Karpas-422 (cell line): ENCODE measurements around the gene ABHD2. TPM values are rescaled to one million over a fixed set of nuclear protein-coding genes. Genes with fewer than 3 reads are reported as not detected.
"Not testable (repeated sequence)": the region's sequence is repeated elsewhere in the genome, so short reads cannot be mapped to it uniquely, and the experiment has no call there.

Experiments
- DNase-seq: peaks from one replicate; pipeline ENCODE4 v3.0.0-alpha.2; 2015
- H2AFZ ChIP-seq: fragments of 200-600 bp; sonication (generic); 2 replicates; pipeline ENCODE4 v1.6.1; 2014; ENCODE audit warnings: antibody characterized with exemption, low read length, mixed read lengths
- H3K27ac ChIP-seq: fragments of 200-600 bp; sonication (generic); 2 replicates; pipeline ENCODE4 v1.5.1; 2014; ENCODE audit warnings: mild to moderate bottlenecking, low read length, moderate library complexity
- H3K27me3 ChIP-seq: fragments of 200-600 bp; sonication (generic); 2 replicates; pipeline ENCODE4 v1.6.1; 2014; ENCODE audit warnings: low read length, mixed read lengths
- H3K36me3 ChIP-seq: fragments of 200-600 bp; sonication (generic); 2 replicates; pipeline ENCODE4 v1.6.1; 2014; ENCODE audit warnings: low read length, mixed read lengths; ENCODE audit not compliant: insufficient read depth
- H3K4me1 ChIP-seq: fragments of 200-600 bp; sonication (generic); 2 replicates; pipeline ENCODE4 v1.6.1; 2014; ENCODE audit warnings: mild to moderate bottlenecking, low read length, mixed read lengths
- H3K4me2 ChIP-seq: fragments of 200-600 bp; sonication (generic); 2 replicates; pipeline ENCODE4 v1.6.1; 2014; ENCODE audit warnings: low read length, low read depth, mild to moderate bottlenecking; ENCODE audit not compliant: poor library complexity, severe bottlenecking
- H3K4me3 ChIP-seq: fragments of 200-600 bp; sonication (generic); 2 replicates; pipeline ENCODE4 v1.5.1; 2014; ENCODE audit warnings: mild to moderate bottlenecking, antibody characterized with exemption, low read length, mixed read lengths
- H3K79me2 ChIP-seq: fragments of 200-600 bp; sonication (generic); 2 replicates; pipeline ENCODE4 v1.6.1; 2014; ENCODE audit warnings: mild to moderate bottlenecking, low read length, mixed read lengths
- H3K9ac ChIP-seq: fragments of 200-600 bp; sonication (generic); 2 replicates; pipeline ENCODE4 v1.6.0; 2014; ENCODE audit warnings: low read length
- H3K9me2 ChIP-seq: fragments of 200-600 bp; sonication (generic), shearing (Covaris generic); replicated peaks from 2 replicates; pipeline ENCODE4 v1.6.0; 2014; ENCODE audit warnings: mild to moderate bottlenecking, low read length, moderate library complexity; ENCODE audit not compliant: insufficient read depth
- H3K9me3 ChIP-seq: fragments of 300-700, 200-600 bp; sonication (generic); 2 replicates; pipeline ENCODE4 v1.6.1; 2014; ENCODE audit warnings: low read length, mixed read lengths
- H4K20me1 ChIP-seq: fragments of 200-600 bp; sonication (generic); 2 replicates; pipeline ENCODE4 v1.6.1; 2014; ENCODE audit warnings: mild to moderate bottlenecking, antibody characterized with exemption, low read length, low read depth; ENCODE audit not compliant: insufficient read depth
- total RNA-seq: library from RNA; depleted of rRNA; stranded (reverse); fragments of >200 nt; shearing (Covaris generic); gene quantifications from 2 replicates; pipeline ENCODE4 v1.2.3, GENCODE V29; 2014; ENCODE audit warnings: low replicate concordance

Gene ABHD2
- total RNA-seq, 1 experiment from 2014 or later = 43.6 TPM

DNA sequence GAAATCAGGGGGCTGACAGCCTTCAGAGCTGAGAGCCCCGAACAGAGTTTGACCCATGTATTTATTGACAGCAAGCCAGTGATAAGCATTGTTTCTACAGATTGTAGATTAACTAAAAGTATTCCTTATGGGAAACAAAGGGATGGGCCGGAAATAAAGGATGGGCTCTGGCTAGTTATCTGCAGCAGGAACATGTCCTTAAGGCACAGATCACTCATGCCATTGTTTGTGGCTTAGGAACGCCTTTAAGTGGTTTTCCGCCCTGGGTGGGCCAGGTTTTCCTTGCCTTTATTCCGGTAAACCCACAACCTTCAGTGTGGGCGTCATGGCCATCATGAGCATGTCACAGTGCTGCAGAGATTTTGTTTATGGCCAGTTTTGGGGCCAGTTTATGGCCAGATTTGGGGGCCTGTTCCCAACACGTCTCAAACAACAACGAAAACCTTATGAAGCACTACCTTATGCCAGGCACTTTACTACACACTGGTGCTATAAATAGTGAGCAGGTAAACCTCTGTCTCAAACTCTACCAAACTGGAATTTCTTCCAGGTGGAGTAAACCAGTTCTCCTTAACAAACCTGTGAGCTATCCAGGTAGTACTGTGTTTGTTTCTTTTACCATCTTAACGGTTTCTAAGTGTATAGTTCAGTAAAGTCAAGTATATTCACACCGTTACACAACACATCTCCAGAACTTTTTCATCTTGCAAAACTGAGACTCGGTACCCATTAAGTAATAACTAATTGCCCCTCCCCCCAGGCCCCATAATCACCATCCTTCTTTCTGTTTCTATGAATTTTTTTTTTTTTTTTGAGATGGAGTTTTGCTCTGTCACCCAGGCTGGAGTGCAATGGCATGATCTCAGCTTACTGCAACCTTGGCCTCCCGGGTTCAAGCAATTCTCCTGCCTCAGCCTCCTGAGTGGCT, 151.9 kb downstream of the ABHD2 start:
- H3K9ac ChIP-seq, DNase-seq, H3K4me3 ChIP-seq, H2AFZ ChIP-seq, H4K20me1 ChIP-seq, H3K27ac ChIP-seq, H3K9me3 ChIP-seq, H3K36me3 ChIP-seq, H3K27me3 ChIP-seq, H3K4me1 ChIP-seq, H3K9me2 ChIP-seq, H3K4me2 ChIP-seq: not testable (repeated sequence)
- peaks cover 12% of the 10 kb centered on the region for H3K79me2 ChIP-seq

GRCh38 chr15:89243046-89243690, 154.9 kb downstream of the ABHD2 start:
- H3K4me1 ChIP-seq = peaks cover 20% of the 10 kb centered on the region
- H3K4me3 ChIP-seq = peak overlapping the region; percentile 89
- H3K9ac ChIP-seq = peak overlapping the region; percentile 83
- H3K9me2 ChIP-seq = no peaks in the 10 kb centered on the region
- peaks cover 41% of the 10 kb centered on the region for H3K79me2 ChIP-seq
- H3K36me3 ChIP-seq = peaks cover 19% of the 10 kb centered on the region
- no peak for DNase-seq
- no peaks in the 10 kb centered on the region for H4K20me1 ChIP-seq
- no peaks in the 10 kb centered on the region for H3K9me3 ChIP-seq
- peak overlapping the region; percentile 84 for H3K4me2 ChIP-seq
- no peaks in the 10 kb centered on the region for H3K27me3 ChIP-seq
- peak overlapping the region; percentile 91 for H2AFZ ChIP-seq
- H3K27ac ChIP-seq = no peak overlapping the region

DNA sequence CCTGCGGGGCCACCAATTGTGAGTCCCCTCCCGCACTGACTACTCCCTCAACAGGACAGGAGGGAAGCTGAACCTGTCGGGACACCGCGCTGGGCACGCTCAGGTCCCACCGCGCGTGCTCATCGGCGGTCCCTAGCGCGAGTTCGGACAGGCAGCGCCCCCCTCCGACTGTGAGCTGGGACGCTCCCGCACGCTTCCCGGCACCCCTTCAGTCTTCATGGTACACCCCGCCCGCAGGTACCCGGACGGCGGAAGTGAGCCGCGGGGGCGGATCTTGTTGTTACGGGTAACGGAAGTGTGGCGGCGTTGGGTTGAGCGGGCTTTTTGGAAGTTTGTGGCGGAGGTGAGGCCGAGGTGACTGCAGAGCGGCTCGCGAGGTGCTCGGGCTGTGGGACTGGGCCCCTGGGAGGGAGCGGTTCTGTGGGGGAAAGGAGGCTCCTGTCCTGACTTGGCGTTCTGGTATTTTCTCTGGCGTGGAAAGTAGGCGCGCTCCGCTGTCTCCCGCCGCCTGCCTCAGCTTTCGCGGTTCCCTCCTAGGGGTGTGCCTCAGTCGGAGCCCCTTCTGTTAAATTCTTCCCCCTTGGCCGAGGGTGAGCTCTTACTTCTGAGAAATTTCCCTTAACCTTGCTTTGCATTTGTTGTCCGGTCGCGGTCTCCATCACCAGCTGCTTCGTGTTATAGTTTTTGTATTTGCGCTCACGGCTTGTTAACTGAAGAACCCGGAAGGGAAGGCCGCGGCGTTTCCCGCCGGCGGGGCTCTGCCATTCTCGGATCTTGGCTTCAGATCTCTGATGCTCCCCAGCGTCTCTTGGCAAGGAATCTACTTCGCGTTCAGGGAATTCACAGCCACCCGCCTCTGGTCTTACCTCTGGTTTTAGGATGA, 155.7 kb downstream of the ABHD2 start, which contains the start of gene FANCI:
Gene FANCI (plus strand): TSS at position 289 of the 883 bp plus-strand sequence. CDS start 3,669 bp downstream, outside the sequence.
- DNase-seq = peak; percentile 99
- Histone ChIP-seq H3K4me3 (peak within 1 kb of the TSS; percentile 89), H3K4me1 (peaks cover 20% of the 10 kb centered on the region), H3K27ac (peak within 1 kb of the TSS; percentile 80), H3K9me3 (no peaks in the 10 kb centered on the region), H3K36me3 (peaks cover 27% of the 10 kb centered on the region), H3K9me2 (no peaks in the 10 kb centered on the region), H3K79me2 (peaks cover 49% of the 10 kb centered on the region), H3K4me2 (peak within 1 kb of the TSS; percentile 84), H4K20me1 (no peaks in the 10 kb centered on the region), H2AFZ (peak within 1 kb of the TSS; percentile 91), H3K27me3 (no peaks in the 10 kb centered on the region), H3K9ac (peak within 1 kb of the TSS; percentile 83)

- Histone ChIP-seq H3K27ac (peak overlapping the region; percentile 80), H3K79me2 (peaks cover 54% of the 10 kb centered on the region), H4K20me1 (no peaks in the 10 kb centered on the region), H3K9me2 (no peaks in the 10 kb centered on the region), H3K4me1 (peaks cover 20% of the 10 kb centered on the region), H3K4me2 (peak overlapping the region; percentile 84), H3K9me3 (no peaks in the 10 kb centered on the region), H3K4me3 (peak overlapping the region; percentile 89), H3K36me3 (peaks cover 33% of the 10 kb centered on the region), H3K9ac (peak overlapping the region; percentile 83), H3K27me3 (no peaks in the 10 kb centered on the region), H2AFZ (peak overlapping the region; percentile 74)
- DNase-seq = no peak
Measured at GRCh38 chr15:89244574-89244903, 156.3 kb downstream of the ABHD2 start.

DNA sequence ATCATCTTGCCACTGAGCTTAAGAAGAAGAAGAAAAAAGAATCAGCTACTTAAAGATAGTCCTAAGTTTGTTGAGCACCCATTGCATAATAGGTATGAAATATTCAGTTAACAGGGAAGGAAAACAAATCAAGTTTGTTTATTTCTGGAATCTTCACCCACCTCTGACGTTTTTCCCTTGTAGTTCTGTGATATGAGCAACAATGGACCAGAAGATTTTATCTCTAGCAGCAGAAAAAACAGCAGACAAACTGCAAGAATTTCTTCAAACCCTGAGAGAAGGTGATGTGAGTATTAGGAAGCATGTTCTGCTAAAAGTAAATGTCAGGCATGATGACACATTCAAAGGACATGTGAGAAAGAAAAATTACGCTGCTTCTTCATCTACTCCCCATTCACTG, 159.2 kb downstream of the ABHD2 start:
- DNase-seq = no peak
- H3K9ac ChIP-seq = no peak overlapping the region
- H3K4me3 ChIP-seq = no peak overlapping the region
- no peaks in the 10 kb centered on the region for H3K9me2 ChIP-seq
- H3K27ac ChIP-seq = no peak overlapping the region
- H3K36me3 ChIP-seq = peaks cover 51% of the 10 kb centered on the region
- H3K79me2 ChIP-seq = peaks cover 66% of the 10 kb centered on the region
- H3K4me1 ChIP-seq = peaks cover 20% of the 10 kb centered on the region
- H3K27me3 ChIP-seq = no peaks in the 10 kb centered on the region
- no peaks in the 10 kb centered on the region for H4K20me1 ChIP-seq
- H3K4me2 ChIP-seq = no peak overlapping the region
- H3K9me3 ChIP-seq = no peaks in the 10 kb centered on the region
- no peak overlapping the region for H2AFZ ChIP-seq

GRCh38 chr15:89248584-89248983, 160.3 kb downstream of the ABHD2 start:
- H3K27ac ChIP-seq = no peak overlapping the region
- no peak overlapping the region for H2AFZ ChIP-seq
- H3K4me1 ChIP-seq = peaks cover 14% of the 10 kb centered on the region
- no peak overlapping the region for H3K9ac ChIP-seq
- DNase-seq = no peak
- H3K4me2 ChIP-seq = no peak overlapping the region
- H3K27me3 ChIP-seq = no peaks in the 10 kb centered on the region
- H3K9me2 ChIP-seq = no peaks in the 10 kb centered on the region
- no peaks in the 10 kb centered on the region for H3K9me3 ChIP-seq
- no peaks in the 10 kb centered on the region for H4K20me1 ChIP-seq
- H3K36me3 ChIP-seq = peaks cover 52% of the 10 kb centered on the region
- no peak overlapping the region for H3K4me3 ChIP-seq
- H3K79me2 ChIP-seq = peaks cover 66% of the 10 kb centered on the region

DNA sequence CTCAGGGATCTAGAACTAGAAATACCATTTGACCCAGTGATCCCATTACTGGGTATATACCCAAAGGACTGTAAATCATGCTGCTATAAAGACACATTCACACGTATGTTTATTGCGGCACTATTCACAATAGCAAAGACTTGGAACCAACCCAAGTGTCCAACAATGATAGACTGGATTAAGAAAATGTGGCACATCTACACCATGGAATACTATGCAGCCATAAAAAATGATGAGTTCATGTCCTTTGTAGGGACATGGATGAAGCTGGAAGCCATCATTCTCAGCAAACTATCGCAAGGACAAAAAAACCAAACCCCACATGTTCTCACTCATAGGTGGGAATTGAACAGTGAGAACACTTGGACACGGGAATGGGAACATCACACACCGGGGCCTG, 161.9 kb downstream of the ABHD2 start:
- not testable (repeated sequence) for DNase-seq, H3K27ac ChIP-seq, H3K9me3 ChIP-seq, H3K4me3 ChIP-seq, H3K4me2 ChIP-seq, H3K9ac ChIP-seq, H3K9me2 ChIP-seq, H4K20me1 ChIP-seq, H2AFZ ChIP-seq, H3K27me3 ChIP-seq
- peaks cover 66% of the 10 kb centered on the region for H3K36me3 ChIP-seq
- peaks cover 13% of the 10 kb centered on the region for H3K4me1 ChIP-seq
- H3K79me2 ChIP-seq = peaks cover 66% of the 10 kb centered on the region
